Amygdala (tissue), 56 donors: ENCODE results near the gene RTN1.

ENCODE experiments used
- DNase-seq, 56 donors: peaks; one replicate each; lab custom pipeline; 2025; lab: John Stamatoyannopoulos, UW

Gene RTN1

GRCh38 chr14:59814988-59815387 lies 55.6 kb downstream of the RTN1 start:
- no peak for DNase-seq

- DNase-seq: no peak
Observed at GRCh38 chr14:59811815-59812214, 58.8 kb downstream of the RTN1 start.

- DNase-seq: no peak
Observed at GRCh38 chr14:59811073-59811472, 59.5 kb downstream of the RTN1 start.

- DNase-seq: no peak
Observed at GRCh38 chr14:59803052-59803540, 67.5 kb downstream of the RTN1 start.

- DNase-seq: no peak
Observed at GRCh38 chr14:59788176-59788575, 82.4 kb downstream of the RTN1 start.

- no peak for DNase-seq
Observed at GRCh38 chr14:59787045-59787674, 83.4 kb downstream of the RTN1 start.

GRCh38 chr14:59785629-59786028 lies 84.9 kb downstream of the RTN1 start:
- DNase-seq: no peak

- DNase-seq: no peak
Observed at GRCh38 chr14:59782760-59783159, 87.8 kb downstream of the RTN1 start.

- no peak for DNase-seq
Observed at GRCh38 chr14:59777006-59777579, 93.5 kb downstream of the RTN1 start.

- DNase-seq: no peak
Observed at GRCh38 chr14:59776468-59776867, 94.1 kb downstream of the RTN1 start.

GRCh38 chr14:59772233-59772632 lies 98.3 kb downstream of the RTN1 start:
- DNase-seq: no peak

- DNase-seq: no peak
Observed at GRCh38 chr14:59771577-59771976, 99.0 kb downstream of the RTN1 start.

- DNase-seq: no peak
Observed at GRCh38 chr14:59769586-59769985, 101.0 kb downstream of the RTN1 start.

GRCh38 chr14:59768855-59769375 lies 101.7 kb downstream of the RTN1 start:
- DNase-seq: no peak

GRCh38 chr14:59761851-59762250 lies 108.7 kb downstream of the RTN1 start:
- DNase-seq: no peak

- DNase-seq: no peak
Observed at GRCh38 chr14:59755409-59756135, 115.0 kb downstream of the RTN1 start.

GRCh38 chr14:59754256-59754655 lies 116.3 kb downstream of the RTN1 start:
- DNase-seq: no peak

- DNase-seq: no peak
Observed at GRCh38 chr14:59753512-59753911, 117.1 kb downstream of the RTN1 start.

- no peak for DNase-seq
Observed at GRCh38 chr14:59751578-59751977, 119.0 kb downstream of the RTN1 start.

GRCh38 chr14:59739794-59740193 lies 130.8 kb downstream of the RTN1 start:
- no peak for DNase-seq

- no peak for DNase-seq
Observed at GRCh38 chr14:59728304-59728703, 142.3 kb downstream of the RTN1 start.
